Smooth muscle cell (in vitro differentiated cells): ENCODE measurements around the gene ERC2. TPM values are rescaled to one million over a fixed set of nuclear protein-coding genes. Genes with fewer than 3 reads are reported as not detected.

ENCODE experiments used
- DNase-seq: peaks from one replicate; lab custom pipeline; 2025; ENCODE audit not compliant: unreplicated experiment; lab: John Stamatoyannopoulos, UW
- H2AFZ ChIP-seq: fragments of 200-600 bp; sonication (generic); 2 replicates; pipeline ENCODE4 v1.6.0; 2016; ENCODE audit warnings: antibody characterized with exemption, low read depth, mild to moderate bottlenecking
- H3F3A ChIP-seq: fragments of 200-600 bp; sonication (generic); 2 replicates; pipeline ENCODE4 v1.6.0; 2017; ENCODE audit warnings: antibody characterized with exemption, low read depth
- H3K27ac ChIP-seq: fragments of 200-600 bp; sonication (generic); 2 replicates; pipeline ENCODE4 v1.5.1; 2016; ENCODE audit warnings: low read depth, mild to moderate bottlenecking
- H3K27me3 ChIP-seq: fragments of 200-600 bp; sonication (generic); 2 replicates; pipeline ENCODE4 v1.6.1; 2016; ENCODE audit warnings: low read depth, mild to moderate bottlenecking
- H3K36me3 ChIP-seq: fragments of 200-600 bp; sonication (generic); 2 replicates; pipeline ENCODE4 v1.5.1; 2016; ENCODE audit warnings: low read depth
- H3K4me1 ChIP-seq: fragments of 200-600 bp; sonication (generic); 2 replicates; pipeline ENCODE4 v1.5.1; 2016; ENCODE audit warnings: low read depth
- H3K4me2 ChIP-seq: fragments of 200-600 bp; sonication (generic); 2 replicates; pipeline ENCODE4 v1.6.0; 2016; ENCODE audit warnings: mild to moderate bottlenecking
- H3K4me3 ChIP-seq: fragments of 200-600 bp; sonication (generic); 2 replicates; pipeline ENCODE4 v1.5.1; 2016; ENCODE audit warnings: mild to moderate bottlenecking
- H3K79me2 ChIP-seq: fragments of 200-600 bp; sonication (generic); 2 replicates; pipeline ENCODE4 v1.6.0; 2016; ENCODE audit warnings: low read depth, mild to moderate bottlenecking
- H3K9ac ChIP-seq: fragments of 200-600 bp; sonication (generic); 2 replicates; pipeline ENCODE4 v1.6.0; 2016; ENCODE audit warnings: low read depth
- H3K9me3 ChIP-seq: fragments of 200-600 bp; sonication (generic); replicated peaks from 2 replicates; pipeline ENCODE4 v1.5.1; 2016; ENCODE audit warnings: low read depth
- H4K20me1 ChIP-seq: fragments of 200-600 bp; sonication (generic); 2 replicates; pipeline ENCODE4 v1.6.0; 2016; ENCODE audit warnings: low read depth
- WGBS: methylation state at CpG from one replicate; pipeline ENCODE4 v1.1.7; 2016; ENCODE audit warnings: low lambda C conversion rate; 5-methylcytosine and 5-hydroxymethylcytosine counted together
- polyA plus RNA-seq: library from polyadenylated mRNA; unstranded; fragments of >200 nt; fragmentation: Nextera tagmentation; extraction: Ambion mirVana; gene quantifications from 2 replicates; pipeline ENCODE4 v1.2.1, GENCODE V29; 2016
- total RNA-seq: library from RNA; depleted of rRNA; stranded (reverse); fragments of >200 nt; gene quantifications from 2 replicates; pipeline ENCODE4 v1.2.3, GENCODE V29; 2014
- TF ChIP-seq, protein P1 (sequence below): fragments of 200-600 bp; sonication (generic); IDR thresholded peaks from 2 replicates; pipeline ENCODE4 v1.5.1; 2017; ENCODE audit warnings: borderline replicate concordance, mild to moderate bottlenecking, antibody characterized with exemption; ENCODE audit not compliant: insufficient read depth, poor library complexity, severe bottlenecking

ERC2 gene
- total and polyA plus RNA-seq, 2 experiments from 2014 or later: 1.1 TPM; not detected in 1

DNA sequence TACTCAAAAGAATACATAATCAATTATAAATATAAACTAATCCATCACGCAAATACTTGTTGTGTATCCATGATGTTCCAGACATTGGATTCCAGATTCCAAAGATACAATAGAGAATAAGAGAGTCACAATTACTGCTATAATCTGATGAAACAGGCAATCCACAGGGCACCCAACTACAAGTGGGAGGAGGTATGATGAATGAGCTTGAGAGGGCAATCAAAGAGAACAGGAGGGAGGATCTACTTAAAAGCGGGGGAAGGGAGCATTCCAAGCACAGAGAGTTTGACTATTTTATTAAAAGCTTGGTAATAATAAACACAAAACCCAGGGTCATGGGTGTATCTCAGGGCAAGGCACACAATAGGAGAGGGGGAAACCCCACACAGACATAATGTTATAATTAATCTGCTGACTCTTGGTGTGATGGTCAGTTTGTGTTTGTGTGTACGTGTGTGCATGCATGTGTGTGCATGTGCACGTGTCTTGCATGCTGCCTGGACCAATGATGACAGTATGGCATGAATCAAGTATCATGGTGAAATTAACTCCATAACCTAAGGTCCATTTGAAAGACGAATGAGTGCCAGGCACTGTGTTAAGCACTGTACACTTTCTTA is 655.8 kb downstream of the ERC2 start:
- Histone ChIP-seq H3K9ac (no peak overlapping the region), H3K27ac (no peak overlapping the region), H4K20me1 (no peaks in the 10 kb centered on the region), H2AFZ (no peak overlapping the region), H3K4me1 (no peaks in the 10 kb centered on the region), H3F3A (no peaks in the 10 kb centered on the region), H3K27me3 (peaks cover 12% of the 10 kb centered on the region), H3K79me2 (no peaks in the 10 kb centered on the region), H3K9me3 (no peaks in the 10 kb centered on the region), H3K4me3 (no peak overlapping the region), H3K36me3 (no peaks in the 10 kb centered on the region), H3K4me2 (no peak overlapping the region)
- DNase-seq: no peak
- 79% methylated on average over 5 of the region's 5 CpGs for WGBS
- TF ChIP-seq, protein P1, sequence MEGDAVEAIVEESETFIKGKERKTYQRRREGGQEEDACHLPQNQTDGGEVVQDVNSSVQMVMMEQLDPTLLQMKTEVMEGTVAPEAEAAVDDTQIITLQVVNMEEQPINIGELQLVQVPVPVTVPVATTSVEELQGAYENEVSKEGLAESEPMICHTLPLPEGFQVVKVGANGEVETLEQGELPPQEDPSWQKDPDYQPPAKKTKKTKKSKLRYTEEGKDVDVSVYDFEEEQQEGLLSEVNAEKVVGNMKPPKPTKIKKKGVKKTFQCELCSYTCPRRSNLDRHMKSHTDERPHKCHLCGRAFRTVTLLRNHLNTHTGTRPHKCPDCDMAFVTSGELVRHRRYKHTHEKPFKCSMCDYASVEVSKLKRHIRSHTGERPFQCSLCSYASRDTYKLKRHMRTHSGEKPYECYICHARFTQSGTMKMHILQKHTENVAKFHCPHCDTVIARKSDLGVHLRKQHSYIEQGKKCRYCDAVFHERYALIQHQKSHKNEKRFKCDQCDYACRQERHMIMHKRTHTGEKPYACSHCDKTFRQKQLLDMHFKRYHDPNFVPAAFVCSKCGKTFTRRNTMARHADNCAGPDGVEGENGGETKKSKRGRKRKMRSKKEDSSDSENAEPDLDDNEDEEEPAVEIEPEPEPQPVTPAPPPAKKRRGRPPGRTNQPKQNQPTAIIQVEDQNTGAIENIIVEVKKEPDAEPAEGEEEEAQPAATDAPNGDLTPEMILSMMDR: no peak

DNA sequence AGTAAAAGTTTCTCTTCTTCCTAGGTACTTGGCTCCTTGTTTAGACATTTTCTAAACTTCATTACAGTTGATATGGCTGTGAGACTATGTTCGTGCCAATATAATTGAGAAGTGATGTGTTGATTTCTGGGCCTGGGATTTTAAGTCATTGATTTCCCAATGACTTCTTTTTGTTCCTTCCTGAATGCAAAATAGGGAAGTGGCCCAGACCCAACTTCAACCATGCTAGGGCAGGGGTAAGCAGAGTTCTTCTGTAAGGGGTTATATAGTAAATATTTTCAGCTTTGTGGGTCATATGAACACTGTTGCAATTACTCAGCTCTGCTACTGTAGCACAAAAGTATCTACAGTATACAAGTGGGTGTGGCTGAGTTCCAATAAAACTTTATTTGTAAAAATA is 661.1 kb downstream of the ERC2 start:
- H3K79me2 ChIP-seq: no peaks in the 10 kb centered on the region
- H3K4me2 ChIP-seq: no peak overlapping the region
- no peaks in the 10 kb centered on the region for H3K4me1 ChIP-seq
- DNase-seq: no peak
- TF ChIP-seq, protein P1: no peak
- H3K9me3 ChIP-seq: no peaks in the 10 kb centered on the region
- no peak overlapping the region for H3K27ac ChIP-seq
- no peaks in the 10 kb centered on the region for H4K20me1 ChIP-seq
- WGBS: 95% methylated on average over 1 of the region's 1 CpG
- no peak overlapping the region for H3K9ac ChIP-seq
- no peaks in the 10 kb centered on the region for H3K27me3 ChIP-seq
- no peak overlapping the region for H3K4me3 ChIP-seq
- H2AFZ ChIP-seq: no peak overlapping the region
- no peaks in the 10 kb centered on the region for H3K36me3 ChIP-seq
- no peaks in the 10 kb centered on the region for H3F3A ChIP-seq

DNA sequence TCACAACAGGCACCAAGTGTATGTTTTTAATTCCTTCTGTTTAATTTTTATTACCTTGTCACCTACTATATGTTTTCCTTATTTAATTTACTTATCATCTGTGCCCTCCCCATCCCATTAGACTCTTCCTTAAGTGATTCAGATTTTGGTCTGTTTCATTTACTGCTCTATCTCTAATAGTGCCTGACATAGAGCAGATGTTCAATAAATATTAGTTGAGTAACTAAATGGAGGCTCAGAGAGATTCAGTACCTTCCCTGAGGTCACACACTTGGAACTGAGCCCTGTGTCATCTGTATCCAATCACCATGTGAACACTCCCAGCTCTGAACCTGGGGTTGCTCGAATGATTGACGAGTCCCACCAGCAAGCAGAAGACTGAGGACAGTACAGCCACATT is 663.1 kb downstream of the ERC2 start:
- Histone ChIP-seq H3K9me3 (no peaks in the 10 kb centered on the region), H2AFZ (no peak overlapping the region), H3K4me2 (no peak overlapping the region), H3K36me3 (no peaks in the 10 kb centered on the region), H3K79me2 (no peaks in the 10 kb centered on the region), H4K20me1 (no peaks in the 10 kb centered on the region), H3K4me3 (no peak overlapping the region), H3K4me1 (no peaks in the 10 kb centered on the region), H3F3A (no peaks in the 10 kb centered on the region), H3K27ac (no peak overlapping the region), H3K27me3 (no peaks in the 10 kb centered on the region), H3K9ac (no peak overlapping the region)
- DNase-seq: no peak
- WGBS: 76% methylated on average over 2 of the region's 2 CpGs
- TF ChIP-seq, protein P1: no peak
